Mesenchymal stem cell (in vitro differentiated cells and primary cell): Measurements from ENCODE around the gene AFTPH.
A peak's percentile ranks its signal among the peaks of the same experiment; 100 is the strongest.

Source experiments
- DNase-seq: peaks from one replicate; pipeline ENCODE4 v3.0.0-alpha.2; 2013
- H2AFZ ChIP-seq: one replicate; pipeline ENCODE4 v1.6.1; 2013; ENCODE audit warnings: low read depth, mild to moderate bottlenecking, control low read depth, inconsistent platforms, low read length, moderate library complexity
- H2AK5ac ChIP-seq: 2 replicates; pipeline ENCODE4 v1.6.1; 2013; ENCODE audit warnings: low read length, moderate library complexity, mild to moderate bottlenecking, inconsistent platforms; ENCODE audit not compliant: severe bottlenecking
- H2BK120ac ChIP-seq: one replicate; pipeline ENCODE4 v1.6.1; 2013; ENCODE audit warnings: low read depth, mild to moderate bottlenecking, inconsistent platforms, low read length, moderate library complexity
- H2BK12ac ChIP-seq, 2 experiments: one replicate each; pipeline ENCODE4 v1.6.1; 2013; ENCODE audit warnings: inconsistent platforms in 2 of 2, low read length in 2 of 2, mild to moderate bottlenecking in 2 of 2, moderate library complexity in 2 of 2, control low read depth in 1 of 2
- H2BK15ac ChIP-seq: one replicate; pipeline ENCODE4 v1.6.1; 2013; ENCODE audit warnings: mild to moderate bottlenecking, low read depth, inconsistent platforms; ENCODE audit not compliant: poor library complexity, severe bottlenecking
- H2BK5ac ChIP-seq: 2 replicates; pipeline ENCODE4 v1.6.1; 2013; ENCODE audit warnings: low read depth, mild to moderate bottlenecking, low read length, control low read depth, inconsistent platforms; ENCODE audit not compliant: poor library complexity, severe bottlenecking
- H3K14ac ChIP-seq, 2 experiments: one replicate each; pipeline ENCODE4 v1.6.1; 2013; ENCODE audit warnings: inconsistent platforms in 2 of 2, low read length in 2 of 2, control low read depth in 1 of 2, mild to moderate bottlenecking in 1 of 2, moderate library complexity in 1 of 2
- H3K18ac ChIP-seq, 2 experiments: one replicate each; pipeline ENCODE4 v1.6.1; 2013; ENCODE audit warnings: inconsistent platforms in 2 of 2, low read length in 2 of 2, control low read depth in 1 of 2, low read depth in 1 of 2, mild to moderate bottlenecking in 1 of 2
- H3K23ac ChIP-seq, 2 experiments: one replicate each; pipeline ENCODE4 v1.6.1; 2013; ENCODE audit warnings: inconsistent platforms in 2 of 2, low read length in 2 of 2, mild to moderate bottlenecking in 2 of 2, moderate library complexity in 2 of 2, control low read depth in 1 of 2
- H3K27ac ChIP-seq: 2 replicates; pipeline ENCODE4 v1.5.1; 2013; ENCODE audit warnings: mild to moderate bottlenecking, moderate library complexity, low read length, control low read depth, inconsistent platforms; ENCODE audit not compliant: poor library complexity, severe bottlenecking
- H3K27me3 ChIP-seq, 2 experiments: 2 replicates each; pipeline versions ENCODE4 v1.6.1 to v1.7.0; 2013; ENCODE audit warnings: low read length in 2 of 2, mild to moderate bottlenecking in 2 of 2, moderate library complexity in 2 of 2, control low read depth in 1 of 2, inconsistent platforms in 1 of 2; ENCODE audit not compliant: control insufficient read depth in 1 of 2, insufficient read depth in 1 of 2
- H3K36me3 ChIP-seq, 2 experiments: 2 replicates each; pipeline versions ENCODE4 v1.6.1 to v1.7.0; 2013; ENCODE audit warnings: low read length in 2 of 2, control low read depth in 1 of 2, inconsistent platforms in 1 of 2, low read depth in 1 of 2, mild to moderate bottlenecking in 1 of 2; ENCODE audit not compliant: insufficient read depth in 2 of 2, control insufficient read depth in 1 of 2
- H3K4ac ChIP-seq, 2 experiments: one replicate each; pipeline ENCODE4 v1.6.1; 2013; ENCODE audit warnings: inconsistent platforms in 2 of 2, low read length in 2 of 2, mild to moderate bottlenecking in 2 of 2, moderate library complexity in 2 of 2, control low read depth in 1 of 2, low read depth in 1 of 2
- H3K4me1 ChIP-seq: 2 replicates; pipeline ENCODE4 v1.6.1; 2013; ENCODE audit warnings: low read depth, low read length, control low read depth; ENCODE audit not compliant: control insufficient read depth, insufficient read depth
- H3K4me2 ChIP-seq: 2 replicates; pipeline ENCODE4 v1.6.1; 2013; ENCODE audit warnings: low read length, mild to moderate bottlenecking, inconsistent platforms; ENCODE audit not compliant: poor library complexity, severe bottlenecking
- H3K4me3 ChIP-seq, 2 experiments: 2 replicates each; pipeline versions ENCODE4 v1.5.1 to v1.7.0; 2013; ENCODE audit warnings: low read length in 2 of 2, mild to moderate bottlenecking in 2 of 2, control low read depth in 1 of 2, low read depth in 1 of 2; ENCODE audit not compliant: insufficient read depth in 1 of 2
- H3K79me1 ChIP-seq: replicated peaks from 2 replicates; pipeline ENCODE4 v1.6.1; 2013; ENCODE audit warnings: mild to moderate bottlenecking, control low read depth, low read length, inconsistent platforms; ENCODE audit not compliant: poor library complexity, severe bottlenecking
- H3K9ac ChIP-seq: 2 replicates; pipeline ENCODE4 v1.7.0; 2013; ENCODE audit warnings: mild to moderate bottlenecking, low read length, moderate library complexity
- H3K9me3 ChIP-seq: 2 replicates; pipeline ENCODE4 v1.7.0; 2013; ENCODE audit warnings: mild to moderate bottlenecking, low read length; ENCODE audit not compliant: control insufficient read depth
- H4K8ac ChIP-seq: one replicate; pipeline ENCODE4 v1.6.1; 2013; ENCODE audit warnings: inconsistent platforms, mild to moderate bottlenecking, low read length, moderate library complexity
- H4K91ac ChIP-seq: one replicate; pipeline ENCODE4 v1.6.1; 2013; ENCODE audit warnings: mild to moderate bottlenecking, low read length, inconsistent platforms
- WGBS: methylation state at CpG from one replicate; pipeline ENCODE4 v1.1.7; 2013; ENCODE audit warnings: mixed read lengths; 5-methylcytosine and 5-hydroxymethylcytosine counted together

The AFTPH gene

GRCh38 chr2:64568836-64569235, 44.7 kb downstream of the AFTPH start:
- Histone ChIP-seq H3K9ac (no peak overlapping the region), H2BK120ac (no peak overlapping the region), H2AFZ (no peak overlapping the region), H2BK15ac (no peak overlapping the region), H4K8ac (no peak overlapping the region), H3K18ac (no peak overlapping the region), H3K4ac (no peak overlapping the region), H2BK12ac (no peak overlapping the region), H4K91ac (no peak overlapping the region), H3K4me1 (no peaks in the 10 kb centered on the region), H3K4me2 (no peak overlapping the region), H3K4me3 (no peak overlapping the region), H3K23ac (no peak overlapping the region), H2BK5ac (no peak overlapping the region), H3K27ac (no peak overlapping the region), H3K79me1 (peaks cover 11% of the 10 kb centered on the region), H3K14ac (no peak overlapping the region), H2AK5ac (no peak overlapping the region), H3K36me3 (peaks cover 3 to 39% of the 10 kb centered on the region in 2 experiments), H3K9me3 (no peaks in the 10 kb centered on the region), H3K27me3 (no peaks in the 10 kb centered on the region)
- no peak for DNase-seq
- WGBS: 98% methylated on average over 7 of the region's 7 CpGs

- Histone ChIP-seq H4K8ac (no peak overlapping the region), H4K91ac (no peak overlapping the region), H2BK12ac (no peak overlapping the region), H3K27ac (no peak overlapping the region), H2AK5ac (no peak overlapping the region), H3K4me1 (no peaks in the 10 kb centered on the region), H3K4me2 (no peak overlapping the region), H2AFZ (no peak overlapping the region), H3K9ac (no peak overlapping the region), H2BK120ac (no peak overlapping the region), H3K79me1 (peaks cover 10% of the 10 kb centered on the region), H2BK5ac (no peak overlapping the region), H2BK15ac (no peak overlapping the region), H3K14ac (no peak overlapping the region), H3K4ac (no peak overlapping the region), H3K23ac (no peak overlapping the region), H3K36me3 (peaks cover 9 to 71% of the 10 kb centered on the region in 2 experiments), H3K9me3 (no peaks in the 10 kb centered on the region), H3K27me3 (no peaks in the 10 kb centered on the region), H3K4me3 (no peak overlapping the region), H3K18ac (no peak overlapping the region)
- WGBS: no CpG with 5 or more reads among the region's 1 CpG
- DNase-seq: no peak
These were observed 50.7 kb downstream of the AFTPH start for GRCh38 chr2:64574871-64575270.

GRCh38 chr2:64581018-64581417, 56.9 kb downstream of the AFTPH start:
- Histone ChIP-seq H3K4ac (no peak overlapping the region), H3K18ac (no peak overlapping the region), H2AK5ac (no peak overlapping the region), H2BK15ac (no peak overlapping the region), H3K14ac (no peak overlapping the region), H2BK5ac (no peak overlapping the region), H2AFZ (no peak overlapping the region), H3K79me1 (peaks cover 4% of the 10 kb centered on the region), H3K27ac (no peak overlapping the region), H3K4me1 (no peaks in the 10 kb centered on the region), H3K4me3 (no peak overlapping the region), H2BK12ac (no peak overlapping the region), H3K36me3 (peaks cover 7 to 51% of the 10 kb centered on the region in 2 experiments), H3K9ac (no peak overlapping the region), H2BK120ac (no peak overlapping the region), H3K23ac (no peak overlapping the region), H4K91ac (no peak overlapping the region), H3K27me3 (no peaks in the 10 kb centered on the region), H4K8ac (no peak overlapping the region), H3K4me2 (no peak overlapping the region), H3K9me3 (no peaks in the 10 kb centered on the region)
- WGBS: 84% methylated on average over 2 of the region's 2 CpGs
- DNase-seq: peak; percentile 22

GRCh38 chr2:64581777-64582539, 57.8 kb downstream of the AFTPH start:
- H3K14ac ChIP-seq: no peak overlapping the region
- no peak overlapping the region for H2BK5ac ChIP-seq
- H3K36me3 ChIP-seq: peaks cover 4 to 47% of the 10 kb centered on the region in 2 experiments
- H3K9ac ChIP-seq: no peak overlapping the region
- no peak overlapping the region for H2AFZ ChIP-seq
- no peak overlapping the region for H2BK120ac ChIP-seq
- no peak overlapping the region for H4K8ac ChIP-seq
- H4K91ac ChIP-seq: no peak overlapping the region
- no peak overlapping the region for H3K4ac ChIP-seq
- H3K27me3 ChIP-seq: no peaks in the 10 kb centered on the region
- H3K23ac ChIP-seq: no peak overlapping the region
- H3K79me1 ChIP-seq: peaks cover 4% of the 10 kb centered on the region
- 63% methylated on average over 1 of the region's 1 CpG for WGBS
- H2AK5ac ChIP-seq: no peak overlapping the region
- H3K4me2 ChIP-seq: no peak overlapping the region
- peak overlapping the region in 1 of 2 experiments; percentile 31 for H2BK12ac ChIP-seq
- H3K4me1 ChIP-seq: no peaks in the 10 kb centered on the region
- H3K27ac ChIP-seq: no peak overlapping the region
- peak overlapping the region in 1 of 2 experiments; percentile 21 for H3K18ac ChIP-seq
- no peak overlapping the region for H3K4me3 ChIP-seq
- no peak overlapping the region for H2BK15ac ChIP-seq
- no peak for DNase-seq
- H3K9me3 ChIP-seq: no peaks in the 10 kb centered on the region
